A673 (cell line): Measurements from ENCODE around the gene ESR1. TPM values are rescaled to one million over a fixed set of nuclear protein-coding genes. Genes with fewer than 3 reads are reported as not detected.

Experiments
- BruUV-seq: library from RNA; stranded (reverse); fragments of 400-500 nt; replicated peaks from 2 replicates; lab custom pipeline; 2021; lab: Mats Ljungman, UMichigan
- CTCF ChIA-PET: fragments of 300-600 bp; sonication (Branson Sonifier 250); formaldehyde crosslinking; loops from one replicate; lab custom pipeline; 2022; ENCODE audit warnings: antibody characterized with exemption; lab: Charles Lee
- POLR2A ChIA-PET: fragments of 300-600 bp; sonication (Branson Sonifier 250); formaldehyde crosslinking; loops from one replicate; lab custom pipeline; 2022; ENCODE audit warnings: antibody characterized with exemption; ENCODE audit not compliant: low non-redundant PET; lab: Charles Lee
- DNase-seq: peaks from one replicate; pipeline ENCODE4 v3.0.0-alpha.2; 2015; ENCODE audit warnings: low spot score
- H3K27ac ChIP-seq: fragments of 200-600 bp; sonication (generic); 2 replicates; pipeline ENCODE4 v1.5.1; 2016; ENCODE audit warnings: mixed run types, low read depth, mild to moderate bottlenecking, mixed read lengths, antibody characterized with exemption, low read length; ENCODE audit not compliant: poor library complexity, severe bottlenecking
- H3K27me3 ChIP-seq: fragments of 200-600 bp; sonication (generic); replicated peaks from 2 replicates; pipeline ENCODE4 v1.6.1; 2017; ENCODE audit warnings: mixed run types, low read depth, mild to moderate bottlenecking, mixed read lengths, antibody characterized with exemption, low read length; ENCODE audit not compliant: insufficient read depth, poor library complexity
- H3K36me3 ChIP-seq: fragments of 200-600 bp; sonication (generic); 2 replicates; pipeline ENCODE4 v1.6.1; 2016; ENCODE audit warnings: mixed run types, mild to moderate bottlenecking, mixed read lengths, antibody characterized with exemption, low read length; ENCODE audit not compliant: insufficient read depth, poor library complexity, severe bottlenecking
- H3K4me1 ChIP-seq: fragments of 200-600 bp; sonication (generic); 2 replicates; pipeline ENCODE4 v1.6.1; 2017; ENCODE audit warnings: mixed run types, mild to moderate bottlenecking, mixed read lengths, antibody characterized with exemption, low read length; ENCODE audit not compliant: insufficient read depth, poor library complexity, severe bottlenecking
- H3K4me3 ChIP-seq: fragments of 200-600 bp; sonication (generic); 2 replicates; pipeline ENCODE4 v1.5.1; 2016; ENCODE audit warnings: low read depth, mixed run types, mild to moderate bottlenecking, mixed read lengths, low read length; ENCODE audit not compliant: poor library complexity, severe bottlenecking
- H3K9me3 ChIP-seq: fragments of 200-600 bp; sonication (generic); 2 replicates; pipeline ENCODE4 v1.6.1; 2016; ENCODE audit warnings: mixed run types, low read depth, mild to moderate bottlenecking, mixed read lengths, antibody characterized with exemption, low read length; ENCODE audit not compliant: poor library complexity, severe bottlenecking
- CTCF ChIP-seq: fragments of 300-800, 200-600 bp; sonication (generic); conservative IDR thresholded peaks from 2 replicates; pipeline ENCODE4 v1.5.1; 2017; ENCODE audit warnings: low read depth, mild to moderate bottlenecking, antibody characterized with exemption, low read length, moderate library complexity, mixed read lengths
- EZH2 ChIP-seq: fragments of 200-600 bp; sonication (generic); IDR thresholded peaks from 2 replicates; pipeline ENCODE4 v1.6.1; 2017; ENCODE audit warnings: borderline replicate concordance, low read depth, mild to moderate bottlenecking, mixed read lengths, antibody characterized with exemption, low read length; ENCODE audit not compliant: poor library complexity, severe bottlenecking
- intact Hi-C: fragments of 100-400 bp; cut with micrococcal nuclease; formaldehyde crosslinking; loops from one replicate; pipeline ENCODE4 v1.10.0; 2022; ENCODE audit not compliant: unreplicated experiment
- total RNA-seq: library from RNA; stranded (reverse); gene quantifications from 2 replicates; pipeline ENCODE4 v1.2.3, GENCODE V29; 2021

ESR1 gene
- total RNA-seq, 1 experiment from 2014 or later = not detected

GRCh38 chr6:152164957-152165356, 357.5 kb downstream of the ESR1 start:
- no peaks in the 10 kb centered on the region for H3K9me3 ChIP-seq
- H3K27me3 ChIP-seq = no peaks in the 10 kb centered on the region
- TF ChIP-seq CTCF = no peak
- TF ChIP-seq EZH2 = no peak
- BruUV-seq = no TSS peak
- ChIA-PET POLR2A (no interaction called here), CTCF (no interaction called here)
- H3K4me3 ChIP-seq = no peak overlapping the region
- H3K4me1 ChIP-seq = no peaks in the 10 kb centered on the region
- no peak overlapping the region for H3K27ac ChIP-seq
- no peaks in the 10 kb centered on the region for H3K36me3 ChIP-seq
- intact Hi-C loops = no loop called here
- DNase-seq = no peak

- no TSS peak for BruUV-seq
Measured at GRCh38 chr6:152166497-152166896, 359.0 kb downstream of the ESR1 start.

GRCh38 chr6:152166897-152167296, 359.4 kb downstream of the ESR1 start:
- Histone ChIP-seq H3K36me3 (no peaks in the 10 kb centered on the region), H3K27me3 (no peaks in the 10 kb centered on the region), H3K4me1 (no peaks in the 10 kb centered on the region), H3K27ac (no peak overlapping the region), H3K4me3 (no peak overlapping the region), H3K9me3 (no peaks in the 10 kb centered on the region)
- ChIA-PET CTCF (no interaction called here), POLR2A (no interaction called here)
- intact Hi-C loops = no loop called here
- no TSS peak for BruUV-seq
- TF ChIP-seq EZH2 (no peak), CTCF (no peak)
- DNase-seq = no peak

More at GRCh38 chr6:152166497-152166896, 359.0 kb downstream of the ESR1 start:
- no peaks in the 10 kb centered on the region for H3K36me3 ChIP-seq
- POLR2A ChIA-PET = no interaction called here
- DNase-seq = no peak
- no peak overlapping the region for H3K4me3 ChIP-seq
- TF ChIP-seq EZH2 (no peak), CTCF (no peak)
- H3K4me1 ChIP-seq = no peaks in the 10 kb centered on the region
- no peak overlapping the region for H3K27ac ChIP-seq
- H3K9me3 ChIP-seq = no peaks in the 10 kb centered on the region
- intact Hi-C loops = no loop called here
- no peaks in the 10 kb centered on the region for H3K27me3 ChIP-seq
- CTCF ChIA-PET = no interaction called here
